Calu3 (cell line): Measurements from ENCODE around the gene RASGRF2. TPM values are rescaled to one million over a fixed set of nuclear protein-coding genes. Genes with fewer than 3 reads are reported as not detected.

ENCODE experiments used
- BruUV-seq: library from RNA; stranded (reverse); fragments of 400-500 nt; replicated peaks from 2 replicates; lab custom pipeline; 2021; lab: Mats Ljungman, UMichigan
- CTCF ChIA-PET: fragments of 300-600 bp; sonication (Branson Sonifier 250); formaldehyde crosslinking; loops from one replicate; lab custom pipeline; 2022; ENCODE audit warnings: antibody characterized with exemption; lab: Charles Lee
- DNase-seq: peaks from one replicate; pipeline ENCODE4 v3.0.0; 2022
- H3K27ac Mint-ChIP-seq: one replicate; pipeline ENCODE4 v1.8.0; 2022; ENCODE audit warnings: mixed read lengths; ENCODE audit not compliant: unreplicated experiment
- H3K27me3 Mint-ChIP-seq: one replicate; pipeline ENCODE4 v1.8.0; 2022; ENCODE audit warnings: mixed read lengths; ENCODE audit not compliant: unreplicated experiment
- H3K36me3 Mint-ChIP-seq: one replicate; pipeline ENCODE4 v1.8.0; 2022; ENCODE audit warnings: mild to moderate bottlenecking, moderate library complexity, mixed read lengths; ENCODE audit not compliant: insufficient read depth, unreplicated experiment
- H3K4me1 Mint-ChIP-seq: one replicate; pipeline ENCODE4 v1.8.0; 2022; ENCODE audit warnings: mild to moderate bottlenecking, low read depth, mixed read lengths; ENCODE audit not compliant: unreplicated experiment
- H3K4me3 Mint-ChIP-seq: one replicate; pipeline ENCODE4 v1.8.0; 2022; ENCODE audit warnings: mild to moderate bottlenecking, low read depth, moderate library complexity, mixed read lengths; ENCODE audit not compliant: unreplicated experiment
- H3K9me3 Mint-ChIP-seq: one replicate; pipeline ENCODE4 v1.8.0; 2022; ENCODE audit warnings: low read depth, mixed read lengths; ENCODE audit not compliant: unreplicated experiment
- CTCF ChIP-seq: fragments of 200-600 bp; IDR thresholded peaks from one replicate; pipeline ENCODE4 v1.8.0; 2022; ENCODE audit warnings: antibody characterized with exemption; ENCODE audit not compliant: unreplicated experiment
- intact Hi-C: fragments of 100-400 bp; cut with micrococcal nuclease; formaldehyde crosslinking; loops from one replicate; pipeline ENCODE4 v1.10.0; 2022; ENCODE audit not compliant: unreplicated experiment
- total RNA-seq: library from RNA; stranded (reverse); gene quantifications from 2 replicates; pipeline ENCODE4 v1.2.3, GENCODE V29; 2022

RASGRF2 gene
- total RNA-seq, 1 experiment from 2014 or later = 27.7 TPM

GRCh38 chr5:81167078-81167477, 206.9 kb downstream of the RASGRF2 start:
- H3K4me1 Mint-ChIP-seq = peaks cover 18% of the 10 kb centered on the region
- BruUV-seq = no TSS peak
- no peak overlapping the region for H3K4me3 Mint-ChIP-seq
- CTCF ChIA-PET = interaction anchor here (1.1 kb wide), 1 partner anchor 31 kb away, joined by 3 read pairs; no protein-coding TSS in a partner anchor
- no peak for DNase-seq
- intact Hi-C loops = loop anchor here (10.0 kb wide), 2 partner anchors 202 to 452 kb away; partner anchors contain the start of gene RASGRF2
- H3K27me3 Mint-ChIP-seq = no peaks in the 10 kb centered on the region
- TF ChIP-seq CTCF = no peak
- no peaks in the 10 kb centered on the region for H3K9me3 Mint-ChIP-seq
- H3K27ac Mint-ChIP-seq = no peak overlapping the region
- no peaks in the 10 kb centered on the region for H3K36me3 Mint-ChIP-seq

DNA sequence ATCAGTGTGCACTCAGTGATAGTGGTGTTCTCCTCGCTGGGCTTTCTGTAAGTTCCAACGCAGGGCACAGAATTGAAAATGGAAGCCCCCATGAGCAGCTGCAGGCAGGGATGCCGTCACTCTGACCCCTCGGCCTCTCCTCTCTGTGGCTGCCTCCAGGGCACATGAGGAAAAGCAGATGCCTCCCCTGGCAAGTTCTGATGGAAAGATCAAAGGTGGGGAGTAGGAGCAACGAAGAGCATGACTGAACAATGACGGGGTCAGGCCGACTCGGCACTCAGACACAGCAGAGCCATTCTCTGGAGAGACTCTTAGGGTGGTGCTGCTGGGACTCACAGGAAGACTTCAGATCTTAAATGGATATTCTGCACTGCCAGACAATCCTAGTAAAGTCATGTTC, 207.4 kb downstream of the RASGRF2 start:
- CTCF ChIA-PET = interaction anchor here (1.1 kb wide), 1 partner anchor 32 kb away, joined by 3 read pairs; no protein-coding TSS in a partner anchor

DNA sequence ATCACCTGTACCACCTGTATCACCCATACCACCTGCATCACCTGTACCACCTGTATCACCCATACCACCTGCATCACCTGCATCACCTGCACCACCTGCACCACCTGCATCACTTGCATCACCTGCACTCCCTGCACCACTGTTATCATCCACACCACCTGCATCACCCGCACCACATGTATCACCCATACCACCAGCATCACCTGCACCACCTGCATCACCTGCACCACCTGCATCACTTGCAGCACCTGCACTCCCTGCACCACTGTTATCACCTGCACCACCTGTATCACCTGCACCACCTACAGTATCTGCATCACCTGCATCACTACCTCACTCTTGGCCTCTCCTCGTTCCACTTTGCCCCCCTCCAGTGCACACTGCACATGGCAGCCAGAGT, 209.8 kb downstream of the RASGRF2 start:
- TF ChIP-seq CTCF = no peak
- BruUV-seq = no TSS peak
- Mint-ChIP-seq H3K4me3 (no peak overlapping the region), H3K4me1 (peaks cover 9% of the 10 kb centered on the region), H3K27ac (no peak overlapping the region), H3K27me3 (no peaks in the 10 kb centered on the region), H3K36me3 (no peaks in the 10 kb centered on the region), H3K9me3 (no peaks in the 10 kb centered on the region)
- intact Hi-C loops = loop anchor here (10.0 kb wide), 2 partner anchors 205 to 455 kb away; partner anchors contain the start of gene RASGRF2
- CTCF ChIA-PET = no interaction called here
- no peak for DNase-seq

More for the DNA sequence above, 207.4 kb downstream of the RASGRF2 start:
- no peak for TF ChIP-seq CTCF
- Mint-ChIP-seq H3K27me3 (no peaks in the 10 kb centered on the region), H3K36me3 (no peaks in the 10 kb centered on the region), H3K27ac (no peak overlapping the region), H3K9me3 (no peaks in the 10 kb centered on the region), H3K4me1 (peaks cover 14% of the 10 kb centered on the region), H3K4me3 (no peak overlapping the region)
- DNase-seq = no peak
- no TSS peak for BruUV-seq
- intact Hi-C loops = loop anchor here (10.0 kb wide), 2 partner anchors 203 to 453 kb away; partner anchors contain the start of gene RASGRF2

GRCh38 chr5:81171769-81172168, 211.6 kb downstream of the RASGRF2 start:
- CTCF ChIA-PET = no interaction called here
- Mint-ChIP-seq H3K9me3 (no peaks in the 10 kb centered on the region), H3K4me3 (no peak overlapping the region), H3K36me3 (no peaks in the 10 kb centered on the region), H3K4me1 (no peaks in the 10 kb centered on the region), H3K27ac (no peak overlapping the region), H3K27me3 (no peaks in the 10 kb centered on the region)
- TF ChIP-seq CTCF = no peak
- no peak for DNase-seq
- intact Hi-C loops = no loop called here
- no TSS peak for BruUV-seq
